GM21390 (cell line): Measurements from ENCODE around the gene LGALS8.
"Not testable (repeated sequence)": the region's sequence is repeated elsewhere in the genome, so short reads cannot be mapped to it uniquely, and the experiment has no call there.

Experiments used
- ATAC-seq: cut with Tn5 transposase; IDR thresholded peaks from one replicate; pipeline ENCODE4 v1.9.1; 2021; ENCODE audit not compliant: unreplicated experiment

LGALS8 gene

DNA sequence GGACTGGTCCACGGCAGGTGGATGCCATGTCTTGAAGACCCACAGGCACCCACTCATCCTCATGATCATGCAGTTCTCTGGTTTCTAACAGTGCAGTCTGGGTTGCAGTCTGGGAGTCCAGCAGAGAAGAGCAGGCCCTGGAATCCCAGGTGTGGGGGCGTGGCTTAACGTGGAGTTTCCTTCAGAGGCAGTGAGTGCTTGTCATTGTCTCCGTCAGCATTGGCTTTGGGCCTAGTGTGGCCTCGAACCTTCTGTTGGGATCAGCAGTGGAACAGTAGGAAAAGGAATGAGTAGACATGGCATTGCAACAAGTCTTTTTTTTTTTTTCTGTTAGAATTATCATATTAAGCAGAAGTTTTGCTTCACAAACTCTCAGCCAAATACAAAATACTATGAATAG lies 12.8 kb downstream of the LGALS8 start:
- ATAC-seq: no peak

DNA sequence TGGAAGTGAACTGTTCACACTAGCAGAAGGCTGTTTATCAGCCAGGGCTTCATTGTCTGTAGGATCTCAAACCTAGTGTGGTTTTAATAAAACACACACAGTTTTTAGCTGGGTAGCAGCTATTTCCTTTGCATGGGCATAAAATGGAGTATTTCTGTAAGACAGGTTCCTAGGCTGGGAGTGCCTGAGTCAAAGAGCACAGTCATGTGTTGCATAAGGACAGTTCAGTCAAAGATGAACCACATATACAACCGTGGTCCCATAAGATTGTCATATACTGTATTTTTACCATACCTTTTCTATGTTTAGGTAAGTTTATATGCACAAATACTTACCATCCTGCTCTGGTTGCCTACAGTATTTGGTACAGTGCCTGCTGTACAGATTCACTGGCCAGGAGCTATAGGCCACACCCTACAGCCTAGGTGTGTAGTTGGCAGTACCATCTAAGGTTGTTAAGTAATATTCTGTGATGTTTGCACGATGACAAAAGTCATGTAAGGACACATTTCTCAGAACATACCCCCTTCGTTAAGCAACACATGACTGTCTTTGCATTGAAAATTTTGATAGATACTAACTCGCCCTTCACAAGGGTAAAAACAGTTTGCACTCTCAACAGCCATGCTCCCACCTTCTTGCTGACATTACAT lies 17.2 kb downstream of the LGALS8 start:
- ATAC-seq: no peak

DNA sequence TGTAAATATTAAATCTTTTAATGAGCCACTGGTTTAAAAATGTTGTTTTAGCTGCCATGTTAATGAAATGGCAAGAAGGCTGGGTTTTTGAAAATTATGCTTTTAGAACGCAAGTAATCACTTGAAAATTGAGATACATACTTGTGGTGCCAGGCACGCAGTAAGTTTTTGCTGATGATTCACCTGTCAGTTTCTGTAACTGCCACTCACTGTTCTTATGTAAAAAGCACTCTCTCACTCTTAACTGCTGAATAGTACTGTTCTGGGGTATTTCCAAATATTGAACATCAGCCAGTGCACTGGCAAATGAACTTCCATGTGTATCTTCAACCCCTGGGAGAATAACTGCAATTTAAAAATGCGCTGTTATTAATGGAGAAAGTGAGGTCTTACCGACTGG lies 17.9 kb downstream of the LGALS8 start:
- no peak for ATAC-seq

DNA sequence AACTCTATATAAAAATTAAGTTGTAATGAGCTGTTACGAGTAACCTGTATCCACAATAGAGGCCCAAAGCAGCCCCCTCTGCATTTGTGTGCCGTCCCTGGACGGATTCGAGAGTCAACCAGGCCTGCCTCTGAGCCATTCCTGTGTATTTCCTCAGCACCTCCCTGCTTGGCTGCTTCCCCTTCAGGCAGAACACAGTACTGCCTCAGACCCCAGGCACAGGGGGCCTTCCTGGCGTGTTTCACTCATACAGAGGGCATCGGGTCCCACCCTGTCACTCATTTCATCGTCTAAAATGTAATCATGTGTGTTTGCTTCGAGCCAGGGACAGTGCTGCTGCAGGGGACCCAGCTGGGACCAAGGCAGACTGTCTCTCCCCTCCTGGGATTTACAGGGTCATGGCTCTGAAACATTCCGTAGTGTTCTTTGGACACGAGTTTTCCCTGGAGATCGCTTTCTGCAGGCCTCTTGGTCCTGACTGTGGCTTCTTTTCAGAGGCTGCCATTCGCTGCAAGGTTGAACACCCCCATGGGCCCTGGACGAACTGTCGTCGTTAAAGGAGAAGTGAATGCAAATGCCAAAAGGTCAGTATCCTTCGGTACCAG lies 19.4 kb downstream of the LGALS8 start:
- no peak for ATAC-seq

DNA sequence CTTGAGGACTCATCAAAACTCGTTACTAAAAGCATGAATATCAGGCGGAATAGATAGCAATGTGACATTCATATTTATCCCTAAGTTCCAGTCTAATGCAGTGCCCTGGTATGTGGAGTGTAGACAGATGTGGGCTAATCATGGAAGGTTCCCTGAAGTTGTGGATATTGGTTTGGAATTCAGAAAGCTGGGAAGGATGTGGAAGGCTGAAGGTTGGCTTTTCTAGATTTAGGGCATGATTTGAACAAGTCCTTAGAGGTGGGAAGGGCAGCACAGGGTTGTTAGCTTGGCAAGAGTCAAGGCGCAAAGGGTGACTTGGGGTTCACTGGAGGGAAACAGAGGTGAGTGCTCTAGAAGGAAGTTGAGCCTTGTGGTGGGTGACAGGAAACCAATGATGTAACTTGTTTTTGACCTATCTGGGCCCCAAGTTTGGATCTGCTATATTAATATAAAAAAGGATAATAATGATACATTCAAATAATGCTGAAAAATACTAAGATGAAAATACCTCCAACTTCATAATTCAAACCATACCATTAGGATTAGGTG lies 21.9 kb downstream of the LGALS8 start:
- no peak for ATAC-seq

DNA sequence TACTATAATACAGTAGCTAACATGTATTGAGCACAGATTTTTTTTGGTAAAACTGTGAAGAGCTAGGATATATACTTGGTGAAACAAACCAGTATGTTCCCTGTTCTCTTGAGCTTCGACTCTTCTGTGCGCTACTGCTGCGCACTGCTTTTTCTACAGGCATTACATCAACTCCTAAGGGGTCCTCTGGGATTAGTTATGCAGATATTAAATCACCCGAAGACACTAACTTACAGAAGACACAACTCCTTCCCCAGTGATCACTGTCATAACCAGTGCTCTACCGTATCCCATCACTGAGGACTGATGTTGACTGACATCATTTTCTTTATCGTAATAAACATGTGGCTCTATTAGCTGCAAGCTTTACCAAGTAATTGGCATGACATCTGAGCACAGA lies 24.7 kb downstream of the LGALS8 start:
- no peak for ATAC-seq

DNA sequence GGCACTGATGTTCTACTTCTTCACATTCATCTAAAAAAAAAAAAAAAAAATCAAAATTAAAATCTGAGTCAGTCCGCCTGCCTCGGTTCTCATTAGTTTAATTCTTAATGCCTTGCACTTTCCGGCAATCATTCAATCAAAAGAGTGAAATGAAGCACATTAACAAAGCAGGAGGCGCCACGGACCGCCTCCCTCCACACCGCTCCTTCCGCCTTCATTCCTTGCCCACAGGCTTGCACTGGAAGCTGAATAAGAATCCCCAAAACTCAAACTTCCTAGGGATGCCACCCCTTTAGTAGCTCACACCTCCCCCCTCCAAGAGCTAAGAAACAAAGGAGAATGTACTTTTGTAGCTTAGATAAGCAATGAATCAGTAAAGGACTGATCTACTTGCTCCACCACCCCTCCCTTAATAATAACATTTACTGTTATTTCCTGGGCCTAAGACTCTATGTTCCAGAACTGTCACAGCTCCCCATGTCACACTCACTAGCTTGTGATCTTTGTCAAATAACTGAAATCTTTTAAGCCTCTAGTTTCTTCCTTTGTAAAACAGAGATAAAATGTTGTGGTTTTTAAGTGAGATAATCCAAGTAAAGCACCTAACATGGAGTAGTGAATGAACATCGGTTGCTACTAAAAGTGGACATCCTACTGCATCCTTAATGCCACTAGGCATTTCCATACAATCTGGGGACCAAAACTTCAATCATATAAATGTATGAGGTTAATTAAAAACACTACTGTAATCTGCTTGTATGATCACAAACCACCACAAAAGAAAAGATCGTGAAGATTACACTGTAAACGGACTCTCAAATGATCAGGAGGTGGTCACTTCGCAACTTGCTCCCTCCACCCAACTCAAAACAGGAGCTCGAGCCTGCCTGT lies 27.4 kb downstream of the LGALS8 start:
- ATAC-seq: no peak

DNA sequence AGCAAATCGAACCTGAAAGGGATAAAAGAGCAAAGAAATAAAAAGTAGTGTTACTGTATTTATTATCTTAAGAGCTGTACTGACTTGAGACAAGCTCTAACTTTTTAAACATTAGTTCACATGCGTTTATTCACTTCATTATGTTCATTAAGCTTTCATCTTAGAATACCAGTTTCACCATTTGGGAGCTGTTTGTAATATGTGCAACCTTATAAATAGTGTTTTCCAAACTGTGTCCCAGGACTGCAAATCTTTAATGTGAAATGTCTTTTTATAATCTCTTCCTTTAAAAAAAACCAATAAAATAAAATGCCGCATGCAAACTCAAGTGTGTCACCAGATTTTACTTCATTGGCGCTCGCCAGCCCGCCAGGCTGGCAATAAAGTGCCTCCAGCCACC lies 28.3 kb downstream of the LGALS8 start:
- no peak for ATAC-seq

DNA sequence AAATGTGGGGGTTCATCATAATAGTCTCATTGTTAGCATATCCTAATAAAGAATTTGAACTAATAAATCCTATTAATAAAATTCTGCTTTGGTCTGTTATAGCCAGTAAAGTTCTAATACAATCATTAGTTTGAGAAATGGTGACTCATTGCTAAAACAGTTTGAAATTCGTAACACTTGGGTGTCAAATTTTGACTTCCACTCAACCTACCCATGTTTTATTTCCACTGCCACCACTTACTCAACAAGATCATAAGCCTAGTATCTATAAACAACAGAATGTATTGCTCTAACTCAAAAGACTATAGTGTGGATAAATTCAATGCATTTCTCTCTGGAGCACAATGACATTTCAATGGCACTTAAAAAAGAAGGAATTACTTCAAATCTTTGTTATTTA lies 29.1 kb downstream of the LGALS8 start:
- no peak for ATAC-seq

DNA sequence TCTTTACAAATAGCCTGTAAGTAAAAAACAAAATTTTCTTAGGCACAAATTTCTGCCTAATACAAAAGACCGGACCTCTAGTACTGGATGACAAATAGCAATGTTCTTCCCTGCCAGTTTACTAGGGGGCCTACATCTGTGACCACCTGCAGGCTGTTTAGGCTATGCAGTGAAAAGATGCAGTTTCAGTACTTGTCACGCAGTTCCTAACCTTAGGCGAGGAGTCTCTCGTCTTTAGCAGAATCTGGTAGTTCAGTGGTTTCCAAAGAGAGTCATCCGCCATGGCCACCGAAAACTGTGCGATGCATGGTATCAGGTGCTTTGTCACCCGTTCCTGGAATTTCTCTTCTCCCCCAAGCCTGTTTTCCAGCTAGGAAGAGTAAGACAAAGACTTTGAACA lies 29.6 kb downstream of the LGALS8 start:
- ATAC-seq: no peak

DNA sequence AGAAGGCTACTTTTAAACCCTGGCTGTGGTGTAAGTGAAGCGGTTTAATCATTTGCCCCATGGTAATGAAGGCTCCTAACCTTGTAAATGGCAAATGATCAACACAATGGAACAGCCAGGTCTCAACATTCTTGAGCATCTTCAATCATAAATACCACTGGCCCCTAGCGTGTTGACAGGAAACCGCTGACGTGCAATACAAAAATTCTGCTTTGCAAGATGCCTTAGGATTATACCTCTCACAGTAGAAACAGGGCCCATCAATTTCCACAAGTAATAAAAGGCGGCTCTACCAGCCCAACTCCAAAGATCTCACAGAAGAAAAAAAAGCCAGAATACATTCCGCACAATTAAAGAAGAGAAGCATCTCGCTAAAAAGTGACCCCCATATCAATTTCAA lies 32.8 kb downstream of the LGALS8 start:
- ATAC-seq: no peak

DNA sequence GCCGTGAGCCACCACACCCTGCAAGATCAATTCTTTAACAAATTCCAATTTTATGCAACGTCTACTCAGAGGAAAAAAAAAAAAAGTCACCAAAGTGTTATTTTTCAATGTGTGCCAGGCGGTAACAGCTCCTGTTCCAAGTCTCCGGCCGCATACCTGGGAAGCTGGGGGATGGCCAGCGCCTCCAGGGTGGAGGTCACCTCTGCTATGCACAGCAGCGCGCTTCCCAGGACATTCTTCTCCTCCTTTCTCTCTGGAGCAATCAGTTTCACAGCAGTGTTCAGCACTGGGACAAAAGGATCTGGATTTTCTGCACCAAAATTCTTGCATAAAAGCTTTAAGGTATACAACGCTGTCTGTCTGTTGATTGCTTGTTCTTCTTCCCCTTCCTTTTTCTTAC lies 34.3 kb downstream of the LGALS8 start:
- no peak for ATAC-seq

DNA sequence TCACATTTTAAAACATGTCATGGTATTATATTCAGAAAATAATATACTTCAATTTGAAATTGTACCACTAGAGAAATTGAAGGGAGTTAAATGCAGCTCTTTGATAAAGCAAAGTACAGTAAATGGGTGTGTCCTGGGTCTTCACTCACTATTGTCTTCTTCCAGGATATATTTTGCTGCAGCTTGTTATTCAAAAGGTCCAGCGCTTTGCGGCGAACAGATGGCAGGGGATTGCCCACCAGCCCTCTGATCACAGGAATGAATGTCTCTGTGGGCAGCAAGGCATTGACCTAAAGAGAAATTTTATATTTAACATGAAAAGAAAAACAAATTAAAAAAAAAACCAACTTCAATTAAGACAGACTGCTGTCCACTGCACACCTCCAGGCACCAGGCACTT lies 35.1 kb downstream of the LGALS8 start:
- ATAC-seq: no peak

DNA sequence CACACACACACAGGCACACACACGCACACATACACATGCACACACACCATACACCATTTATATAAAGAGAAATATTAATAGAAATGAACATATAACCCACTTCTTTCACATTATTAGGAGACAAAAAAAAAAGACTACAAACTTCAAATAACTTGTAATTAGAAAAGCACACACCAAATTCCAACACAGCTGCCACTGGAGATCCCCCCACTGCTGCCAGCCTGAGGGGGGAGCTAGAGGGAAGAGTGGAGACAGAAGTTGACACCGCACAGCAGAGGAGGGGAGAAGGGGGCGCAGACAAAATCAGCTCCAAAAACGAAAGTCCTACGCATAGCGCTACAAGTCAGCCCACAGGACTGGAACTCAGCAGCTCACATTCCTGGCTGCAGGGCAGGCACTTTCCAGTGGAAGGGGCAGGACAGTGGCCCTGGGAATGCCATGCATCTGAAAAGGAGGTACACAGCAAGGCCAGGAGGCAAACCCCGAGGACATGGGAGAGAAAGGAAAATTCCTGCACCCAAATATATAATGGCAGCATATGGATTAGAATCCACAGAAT lies 36.5 kb downstream of the LGALS8 start:
- no peak for ATAC-seq

DNA sequence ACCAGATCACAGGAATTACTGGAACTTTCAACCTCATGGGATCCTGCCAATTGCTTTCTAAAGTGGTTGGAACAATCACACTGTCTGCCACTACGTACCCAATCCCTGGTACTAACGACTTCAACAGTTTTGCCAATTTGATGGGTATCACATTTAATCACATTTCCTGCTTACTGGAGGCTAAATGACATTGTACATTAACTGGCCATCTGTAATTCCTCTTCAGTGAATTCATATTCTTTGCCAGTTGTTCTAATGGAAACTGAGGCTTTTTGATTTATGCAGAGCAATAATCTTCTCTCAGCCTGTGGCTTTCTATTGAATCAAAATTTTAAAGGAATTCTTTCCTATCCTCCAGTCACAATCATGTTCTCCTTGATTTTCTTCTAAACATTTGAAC lies 38.2 kb downstream of the LGALS8 start:
- no peak for ATAC-seq

DNA sequence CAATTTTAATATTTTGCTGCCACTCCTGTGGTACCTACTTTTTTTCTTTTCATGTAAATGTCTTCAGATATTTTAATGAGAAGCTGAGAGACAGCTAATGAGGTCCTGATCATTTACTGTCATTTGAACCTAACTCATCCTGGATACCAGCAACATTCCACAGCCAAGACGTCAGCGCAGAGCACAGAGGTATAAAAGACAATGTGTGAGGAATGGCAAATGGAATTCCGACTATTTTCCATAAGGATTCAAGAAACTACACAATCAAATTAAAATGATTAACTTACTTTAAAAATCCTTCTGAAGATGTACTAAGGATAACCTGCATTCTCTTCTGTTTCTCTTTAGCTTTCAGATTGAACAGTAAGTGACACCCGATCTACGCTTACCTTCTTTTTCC lies 41.7 kb downstream of the LGALS8 start:
- ATAC-seq: no peak

DNA sequence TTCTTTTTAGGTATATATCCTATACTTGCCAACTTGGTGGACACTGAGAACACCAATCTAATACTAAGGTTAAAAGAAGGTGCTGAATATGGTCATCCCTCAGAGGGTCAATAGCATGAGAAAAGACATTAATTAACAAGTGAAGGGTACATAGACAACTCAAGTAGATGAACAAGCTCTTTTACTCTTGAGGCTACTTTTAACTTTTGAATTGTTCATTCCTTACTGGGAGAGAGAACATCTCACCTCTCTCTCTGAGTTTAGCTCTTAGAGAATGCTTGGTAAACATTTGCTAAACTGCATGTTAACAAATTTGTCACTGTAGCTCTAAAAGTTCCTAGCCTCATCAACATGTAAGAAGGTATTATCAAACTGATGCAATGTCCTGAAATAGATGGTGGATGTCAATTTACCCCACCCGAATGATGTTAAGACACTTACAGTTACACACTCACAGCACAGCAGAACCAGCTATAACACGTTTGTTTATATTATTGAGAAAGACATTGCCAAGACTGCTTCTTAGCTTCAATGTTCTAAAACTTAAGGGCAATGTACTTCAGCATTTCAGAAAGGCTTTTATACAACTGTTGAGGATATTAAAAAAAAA lies 44.6 kb downstream of the LGALS8 start:
- ATAC-seq: no peak

DNA sequence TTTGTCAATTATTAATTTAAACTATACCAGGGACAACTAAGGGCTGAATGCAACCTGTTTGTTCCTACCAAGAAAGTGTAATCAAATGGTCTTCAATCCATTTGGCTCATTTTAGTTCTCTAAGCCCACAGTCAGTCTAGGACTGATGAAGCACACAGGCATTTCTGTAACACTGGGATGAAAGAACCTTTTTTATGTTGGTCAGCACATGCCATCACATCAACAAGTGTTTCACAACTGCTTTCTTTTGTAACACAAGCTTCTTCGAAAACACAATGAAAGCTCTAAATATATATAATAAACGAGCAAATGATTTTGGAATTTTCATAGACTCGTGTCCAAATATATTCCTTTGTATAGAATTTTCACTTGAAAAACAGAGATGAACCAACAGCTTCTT lies 51.7 kb downstream of the LGALS8 start:
- ATAC-seq: no peak

DNA sequence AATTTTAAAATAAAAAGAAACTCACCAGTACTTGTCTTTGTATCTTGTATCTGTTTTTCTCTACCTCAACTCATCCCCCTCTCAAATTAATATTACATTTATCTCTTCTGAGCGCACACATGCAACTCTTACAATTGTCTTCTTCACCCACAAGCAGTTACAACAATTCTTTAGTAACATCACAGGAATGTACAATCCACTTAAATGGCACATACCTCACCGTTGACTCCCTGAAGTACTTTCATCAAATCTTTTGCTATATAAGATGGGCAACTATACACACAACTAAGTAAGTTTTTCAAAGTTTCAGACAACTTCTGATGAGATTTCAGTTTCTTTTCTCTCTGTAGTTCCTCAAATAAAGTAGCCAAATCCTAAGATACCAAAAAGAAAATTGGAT lies 52.2 kb downstream of the LGALS8 start:
- no peak for ATAC-seq

DNA sequence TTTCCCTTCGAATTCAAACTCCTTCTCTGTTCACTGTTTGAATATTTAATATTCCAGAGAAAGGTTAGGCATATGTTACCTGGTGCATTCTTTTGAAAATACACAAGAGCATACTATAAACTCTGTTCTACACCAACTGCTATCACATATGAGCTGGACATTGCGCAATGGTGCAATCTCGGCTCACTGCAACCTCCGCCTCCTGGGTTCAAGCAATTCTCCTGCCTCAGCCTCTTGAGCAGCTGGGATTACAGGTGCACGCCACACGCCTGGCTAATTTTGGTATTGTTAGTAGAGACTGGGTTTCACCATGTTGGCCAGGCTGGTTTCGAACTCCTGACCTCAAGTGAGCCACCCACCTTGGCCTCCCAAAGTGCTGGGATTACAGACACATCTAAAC lies 53.3 kb downstream of the LGALS8 start:
- ATAC-seq: not testable (repeated sequence)

DNA sequence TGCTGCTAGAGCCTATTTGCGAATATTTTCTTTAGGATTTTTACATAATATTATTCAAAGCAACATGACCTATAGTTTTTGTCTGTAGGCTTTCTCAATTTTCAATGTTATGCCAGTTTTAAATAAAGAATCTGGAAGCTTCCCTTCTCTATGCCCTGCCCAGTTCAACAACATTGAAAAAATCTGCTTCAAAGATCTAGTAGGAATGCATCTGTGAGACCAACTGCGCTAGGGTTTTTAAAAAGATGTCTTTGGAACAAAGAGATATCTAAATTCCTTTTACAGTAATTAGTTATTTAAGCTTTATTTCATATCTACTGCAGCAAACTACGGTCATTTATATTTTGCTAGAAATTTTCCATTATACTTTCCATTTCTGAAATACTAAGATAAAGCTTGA lies 54.9 kb downstream of the LGALS8 start:
- no peak for ATAC-seq
